NCI-H510A treated with DMSO at 0.1 percent for 48 hours (cell line): ENCODE data around the gene ITGB8.

Experiments
- DNase-seq: peaks from one replicate; lab custom pipeline; 2025; lab: John Stamatoyannopoulos, UW

The ITGB8 gene

DNA sequence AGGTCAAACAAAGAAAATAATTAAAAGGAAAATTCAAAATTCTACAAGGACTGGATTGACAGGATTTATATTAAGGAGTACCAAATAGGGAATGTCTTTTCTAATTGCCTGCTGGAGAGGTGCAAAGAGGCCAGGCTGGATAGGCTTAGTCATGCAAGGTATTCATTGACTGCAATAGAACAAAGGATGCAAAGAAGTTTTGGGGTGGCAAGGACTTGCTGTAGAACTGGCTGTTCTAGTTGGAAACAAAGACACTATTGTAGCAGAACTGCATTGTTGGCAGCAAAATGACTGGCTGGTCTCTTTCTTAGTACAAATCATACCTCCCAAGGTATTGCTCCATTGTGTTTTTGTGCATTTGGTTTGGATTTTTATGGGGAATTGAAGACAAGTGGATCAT lies 10.1 kb downstream of the ITGB8 start:
- no peak for DNase-seq

- DNase-seq: no peak
Measured at GRCh38 chr7:20343205-20343604, 12.5 kb downstream of the ITGB8 start.

- DNase-seq: no peak
Measured at GRCh38 chr7:20343941-20344340, 13.2 kb downstream of the ITGB8 start.

DNA sequence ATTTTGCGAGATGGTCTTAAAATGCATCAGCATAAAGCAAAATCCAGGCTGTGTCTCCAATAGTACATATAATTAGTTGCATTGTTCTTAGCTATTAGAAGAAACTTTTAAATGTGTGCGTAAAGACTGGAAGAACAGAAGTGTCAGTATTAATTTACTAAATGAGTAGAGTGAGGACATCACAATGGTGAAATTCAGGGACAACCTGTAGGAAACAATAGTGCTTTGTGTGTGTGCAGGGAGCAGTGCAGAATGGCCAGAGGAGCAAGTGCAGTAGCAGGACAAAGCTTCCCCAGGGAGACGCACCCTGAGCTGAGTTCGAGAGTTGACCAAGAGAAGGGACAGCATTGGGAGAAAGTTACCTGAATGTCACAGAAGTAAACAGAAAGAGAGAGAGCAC lies 13.7 kb downstream of the ITGB8 start:
- no peak for DNase-seq

DNA sequence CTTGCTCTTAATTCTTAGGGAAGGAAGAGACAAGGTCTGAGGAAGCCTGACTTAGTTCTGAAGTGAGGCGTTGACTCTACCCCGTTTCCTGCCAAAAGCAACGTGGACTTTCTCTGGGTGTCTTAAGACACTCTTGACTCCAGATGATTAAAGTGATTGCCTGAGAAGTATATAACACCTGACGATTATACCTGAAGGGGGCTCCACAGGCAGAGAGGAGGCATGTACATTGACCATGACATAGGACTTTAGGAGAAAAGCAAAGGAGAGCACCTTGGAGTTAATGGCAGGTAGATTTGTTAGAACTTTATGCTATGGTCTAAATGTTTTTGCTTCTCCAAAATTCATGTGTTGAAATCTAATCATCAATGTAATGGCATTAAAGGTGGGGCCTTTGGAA lies 15.9 kb downstream of the ITGB8 start:
- no peak for DNase-seq

- DNase-seq: no peak
Measured at GRCh38 chr7:20347680-20348079, 17.0 kb downstream of the ITGB8 start.

GRCh38 chr7:20348125-20348807 lies 17.6 kb downstream of the ITGB8 start:
- DNase-seq: no peak

DNA sequence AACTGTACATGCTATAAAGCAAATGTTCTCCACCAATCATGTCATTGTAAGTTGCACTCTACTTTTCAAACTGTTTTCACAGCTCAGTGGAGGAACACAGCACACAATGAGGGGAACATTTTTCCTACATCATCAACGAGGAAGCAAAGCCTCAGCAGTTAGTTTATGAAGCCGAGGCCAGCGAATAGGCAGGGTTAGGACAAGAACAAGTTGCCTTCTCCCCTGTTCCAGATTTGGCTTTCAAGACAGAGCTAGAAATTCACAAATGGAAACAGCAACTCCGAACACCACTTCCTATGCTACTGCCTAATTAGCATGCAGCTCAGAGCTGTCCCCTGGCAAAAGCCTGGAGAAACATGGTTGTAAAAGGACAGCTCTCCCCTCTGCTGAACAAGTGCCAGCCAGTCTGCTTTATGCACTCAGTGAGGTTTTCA lies 19.8 kb downstream of the ITGB8 start:
- DNase-seq: no peak

- DNase-seq: no peak
Measured at GRCh38 chr7:20350996-20351692, 20.4 kb downstream of the ITGB8 start.

GRCh38 chr7:20351901-20352300 lies 21.2 kb downstream of the ITGB8 start:
- DNase-seq: no peak

DNA sequence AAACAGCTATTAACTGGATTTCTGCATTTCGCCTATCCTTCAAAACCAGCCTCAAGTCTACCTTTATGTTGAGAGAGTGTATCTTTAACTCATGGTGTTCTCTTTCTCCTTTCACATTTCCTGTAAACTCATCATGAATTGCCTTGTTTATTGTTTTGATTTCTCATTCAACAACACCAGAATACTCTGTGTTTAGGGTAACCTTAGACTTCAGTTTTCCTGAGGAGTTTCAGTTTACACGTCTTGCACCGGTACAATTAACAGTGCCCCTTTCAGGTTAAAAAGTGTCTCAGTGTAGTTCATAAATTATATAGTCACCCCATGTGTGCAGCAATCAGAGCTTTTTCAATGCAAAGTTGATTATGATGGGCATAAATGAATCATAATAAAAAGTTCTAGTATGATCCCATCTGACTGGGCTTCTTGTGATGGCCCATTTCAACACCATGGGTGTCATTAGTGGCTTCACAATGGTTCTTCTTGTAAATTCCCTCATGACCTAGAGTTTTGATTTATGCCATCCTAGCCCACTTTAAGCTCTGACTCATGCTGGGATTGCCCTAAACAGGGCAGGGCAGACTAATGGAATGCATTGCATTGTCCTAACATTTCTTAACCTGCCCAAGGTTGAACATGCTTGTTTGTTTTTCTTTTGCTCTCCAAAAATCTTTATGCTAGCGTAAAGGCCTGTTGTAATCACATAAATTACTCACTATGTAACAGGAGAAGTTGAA lies 22.0 kb downstream of the ITGB8 start:
- no peak for DNase-seq

- no peak for DNase-seq
Measured at GRCh38 chr7:20354610-20355528, 24.2 kb downstream of the ITGB8 start.

DNA sequence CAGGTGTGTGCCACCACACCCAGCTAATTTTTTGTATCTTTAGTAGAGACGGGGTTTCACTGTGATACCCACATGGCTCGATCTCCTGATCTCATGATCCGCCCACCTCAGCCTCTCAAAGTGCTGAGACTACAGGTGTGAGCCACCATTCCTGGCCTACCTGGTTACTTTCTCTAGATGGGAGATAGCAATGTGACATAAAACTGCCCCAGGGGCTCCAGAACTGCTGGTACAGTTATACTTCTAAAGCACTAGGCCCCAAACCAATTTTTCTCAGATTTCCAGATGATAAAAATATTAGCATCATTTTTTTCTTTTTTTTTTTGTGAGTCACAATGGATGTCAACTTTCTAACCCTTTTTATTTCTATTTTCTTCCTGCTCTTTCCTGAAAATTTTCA lies 27.4 kb downstream of the ITGB8 start:
- DNase-seq: no peak

DNA sequence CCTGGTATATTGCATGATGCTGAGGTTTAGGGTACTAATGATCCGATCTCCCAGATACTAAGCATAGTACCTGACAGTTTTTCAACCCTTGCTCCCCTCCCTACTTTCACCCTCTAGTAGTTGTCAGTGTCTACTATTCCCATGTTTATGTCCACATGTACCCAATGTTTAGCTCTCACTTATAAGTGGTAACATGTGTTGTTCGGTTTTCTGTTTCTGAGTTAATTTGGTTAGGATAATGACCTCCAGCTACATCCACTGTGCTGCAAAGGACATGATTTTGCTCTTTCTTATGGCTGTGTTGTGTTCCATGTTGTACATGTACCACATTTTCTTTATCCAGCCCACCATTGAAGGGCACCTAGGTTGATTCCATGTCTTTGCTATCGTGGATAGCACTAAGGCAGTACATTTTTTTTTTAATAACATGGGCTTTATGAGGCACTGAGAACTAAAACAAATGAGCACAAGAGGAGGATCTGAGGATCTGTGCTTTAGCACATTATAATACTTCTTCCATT lies 28.1 kb downstream of the ITGB8 start:
- no peak for DNase-seq

DNA sequence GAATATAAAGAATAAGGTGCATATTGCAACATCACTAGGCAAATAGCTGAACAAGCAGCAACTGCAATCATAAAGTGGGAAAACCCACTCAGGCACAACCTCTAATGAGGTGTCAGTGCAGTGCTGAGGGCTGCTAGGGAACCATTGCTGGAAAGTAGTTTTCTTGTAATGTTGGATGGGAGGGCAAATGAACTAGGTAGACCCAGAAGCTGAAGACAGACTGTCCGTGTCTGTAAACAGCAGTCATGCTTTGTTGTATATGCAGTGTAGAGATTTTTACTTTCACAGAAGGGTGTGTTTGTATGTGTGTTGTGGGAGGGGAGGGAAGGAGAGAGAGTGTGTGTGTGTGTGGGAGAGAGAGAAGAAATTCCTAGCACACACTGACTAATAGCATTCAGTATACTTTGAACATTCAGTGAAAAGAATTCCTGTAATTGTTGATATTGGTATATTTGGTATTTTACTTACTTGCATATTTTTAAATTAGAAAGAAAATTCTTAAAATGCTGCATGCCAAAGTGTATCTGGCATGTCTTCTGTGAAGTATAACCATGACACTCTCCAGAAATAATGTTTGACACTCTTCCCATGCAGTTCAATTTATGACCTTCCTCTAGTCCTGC lies 28.8 kb downstream of the ITGB8 start:
- DNase-seq: no peak

DNA sequence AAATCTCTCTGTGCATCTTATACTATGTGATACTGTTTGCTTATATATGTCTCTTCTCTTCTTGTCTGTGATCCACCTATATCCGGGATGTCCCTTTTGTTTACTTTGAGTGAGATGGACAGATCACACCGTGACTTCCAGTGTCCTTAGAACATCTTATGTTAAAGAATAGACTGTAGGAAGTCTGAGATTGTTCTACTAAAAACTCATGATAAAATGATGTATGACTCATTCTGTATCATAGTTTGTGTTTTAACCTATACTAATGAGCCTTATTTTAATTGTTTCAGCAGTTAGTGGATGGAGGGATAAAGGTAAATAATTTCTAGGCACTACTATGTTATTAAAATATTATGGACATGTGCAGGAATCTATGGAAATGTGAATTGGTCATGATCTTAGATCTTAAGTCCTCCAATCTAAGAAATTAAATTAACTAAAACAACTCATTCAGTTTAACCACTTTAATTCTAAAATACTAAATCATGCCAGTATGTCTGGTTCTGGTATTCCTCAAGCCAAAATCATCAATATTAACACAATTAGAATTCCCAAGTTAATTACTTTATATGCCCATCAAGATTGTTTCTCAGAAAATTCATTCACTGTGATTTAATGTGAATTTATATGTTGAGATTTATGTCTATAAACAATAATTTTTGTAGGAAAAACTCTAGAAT lies 32.0 kb downstream of the ITGB8 start:
- no peak for DNase-seq

GRCh38 chr7:20364571-20365196 lies 34.0 kb downstream of the ITGB8 start:
- DNase-seq: no peak

GRCh38 chr7:20365486-20365885 lies 34.8 kb downstream of the ITGB8 start:
- no peak for DNase-seq

- no peak for DNase-seq
Measured at GRCh38 chr7:20374399-20374798, 43.7 kb downstream of the ITGB8 start.

DNA sequence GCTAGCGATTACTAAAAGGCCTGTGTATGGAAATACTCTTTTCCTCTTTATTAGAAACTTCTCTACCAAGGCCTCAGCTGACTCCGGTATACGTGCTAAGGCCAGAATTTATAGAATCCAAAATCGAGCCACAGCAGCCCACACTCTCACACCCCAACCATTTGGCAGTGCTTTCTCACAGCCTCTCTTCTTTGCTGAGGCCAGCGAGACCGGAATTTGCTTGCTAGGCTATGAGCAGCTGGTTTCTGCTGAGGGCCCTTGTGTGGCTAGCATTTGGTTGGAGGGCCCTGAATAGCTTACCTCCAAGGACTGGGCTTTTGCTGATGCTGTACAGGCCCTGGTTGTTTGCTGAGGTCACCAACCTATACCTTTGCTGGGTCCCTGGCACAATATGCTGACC lies 46.1 kb downstream of the ITGB8 start:
- DNase-seq: no peak
